IMR-90 (cell line): Measurements from ENCODE around the gene SCAMP2. TPM values are rescaled to one million over a fixed set of nuclear protein-coding genes. Genes with fewer than 3 reads are reported as not detected.
A peak's percentile ranks its signal among the peaks of the same experiment; 100 is the strongest.

Source experiments
- ATAC-seq: fragments of 200-7000 bp; cut with Tn5 transposase; 2 replicates; pipeline ENCODE4 v1.9.1; 2020; ENCODE audit warnings: low read depth, mild to moderate bottlenecking, moderate library complexity
- BruUV-seq: library from RNA; stranded (reverse); fragments of 400-500 nt; replicated peaks from 2 replicates; lab custom pipeline; 2021; lab: Mats Ljungman, UMichigan
- CTCF ChIA-PET: fragments of 300-600 bp; formaldehyde crosslinking; extraction: SDS; loops from one replicate; lab custom pipeline; 2021; ENCODE audit warnings: antibody characterized with exemption; lab: Yijun Ruan, JAX
- POLR2A ChIA-PET: fragments of 300-600 bp; sonication (Branson Sonifier 250); formaldehyde crosslinking; loops from one replicate; lab custom pipeline; 2022; ENCODE audit warnings: antibody characterized with exemption; ENCODE audit not compliant: unreplicated experiment; lab: Charles Lee
- DNase-seq: peaks from one replicate; pipeline ENCODE4 v3.0.0; 2013
- H2AFZ ChIP-seq: replicated peaks from 2 replicates; pipeline ENCODE3; 2013; ENCODE audit warnings: low read length, mild to moderate bottlenecking; ENCODE audit not compliant: poor library complexity
- H2AK5ac ChIP-seq: 2 replicates; pipeline ENCODE4 v1.6.1; 2013; ENCODE audit warnings: low read depth, low read length, inconsistent platforms
- H2AK9ac ChIP-seq: replicated peaks from 2 replicates; pipeline ENCODE3; 2013; ENCODE audit warnings: mild to moderate bottlenecking, low read depth, low read length, moderate library complexity; ENCODE audit not compliant: poor library complexity
- H2BK120ac ChIP-seq: 2 replicates; pipeline ENCODE4 v1.6.1; 2013; ENCODE audit warnings: low read depth, low read length, inconsistent platforms
- H2BK15ac ChIP-seq: 3 replicates; pipeline ENCODE4 v1.6.1; 2013; ENCODE audit warnings: low read depth, low read length, inconsistent platforms
- H2BK20ac ChIP-seq: 2 replicates; pipeline ENCODE4 v1.6.1; 2013; ENCODE audit warnings: low read depth, mild to moderate bottlenecking, inconsistent platforms, low read length, moderate library complexity
- H2BK5ac ChIP-seq: 2 replicates; pipeline ENCODE4 v1.6.1; 2013; ENCODE audit warnings: mild to moderate bottlenecking, low read depth, low read length, inconsistent platforms; ENCODE audit not compliant: poor library complexity, severe bottlenecking
- H3K14ac ChIP-seq: replicated peaks from 2 replicates; pipeline ENCODE4 v1.6.1; 2013; ENCODE audit warnings: low read depth, low read length, inconsistent platforms
- H3K18ac ChIP-seq: 2 replicates; pipeline ENCODE4 v1.6.1; 2013; ENCODE audit warnings: low read depth, low read length, control low read depth
- H3K23ac ChIP-seq: 2 replicates; pipeline ENCODE4 v1.6.1; 2013; ENCODE audit warnings: low read depth, low read length, inconsistent platforms
- H3K27ac ChIP-seq: 2 replicates; pipeline ENCODE4 v1.5.1; 2013; ENCODE audit warnings: mild to moderate bottlenecking, control low read depth, low read length; ENCODE audit not compliant: insufficient read depth
- H3K27me3 ChIP-seq: 2 replicates; pipeline ENCODE4 v1.6.1; 2013; ENCODE audit warnings: low read length; ENCODE audit not compliant: control insufficient read depth, insufficient read depth
- H3K36me3 ChIP-seq: 2 replicates; pipeline ENCODE4 v1.6.1; 2013; ENCODE audit warnings: low read length, mixed read lengths; ENCODE audit not compliant: control insufficient read depth, insufficient read depth
- H3K4ac ChIP-seq: 2 replicates; pipeline ENCODE4 v1.6.1; 2013; ENCODE audit warnings: low read depth, low read length, inconsistent platforms
- H3K4me1 ChIP-seq: 2 replicates; pipeline ENCODE4 v1.6.1; 2013; ENCODE audit warnings: low read length, mixed read lengths; ENCODE audit not compliant: control insufficient read depth, insufficient read depth
- H3K4me2 ChIP-seq: 2 replicates; pipeline ENCODE4 v1.6.1; 2013; ENCODE audit warnings: low read depth, mild to moderate bottlenecking, control low read depth, low read length, moderate library complexity
- H3K4me3 ChIP-seq: 2 replicates; pipeline ENCODE4 v1.5.1; 2013; ENCODE audit warnings: low read depth, mild to moderate bottlenecking, control low read depth, low read length, moderate library complexity; ENCODE audit not compliant: insufficient read depth
- H3K56ac ChIP-seq: 2 replicates; pipeline ENCODE4 v1.6.1; 2013; ENCODE audit warnings: low read length, inconsistent platforms; ENCODE audit not compliant: insufficient read depth; ENCODE audit errors: extremely low read depth
- H3K79me1 ChIP-seq, 2 experiments: 2 replicates each; pipeline ENCODE4 v1.6.1; 2013; ENCODE audit warnings: low read length in 2 of 2, inconsistent platforms in 1 of 2, low read depth in 1 of 2
- H3K9ac ChIP-seq: 2 replicates; pipeline ENCODE4 v1.6.1; 2013; ENCODE audit warnings: low read depth, low read length, control low read depth
- H3K9me1 ChIP-seq: 2 replicates; pipeline ENCODE4 v1.6.1; 2013; ENCODE audit warnings: low read length, inconsistent platforms; ENCODE audit not compliant: insufficient read depth
- H3K9me3 ChIP-seq: 2 replicates; pipeline ENCODE4 v1.6.1; 2013; ENCODE audit warnings: low read length; ENCODE audit not compliant: control insufficient read depth, insufficient read depth
- H4K20me1 ChIP-seq: 2 replicates; pipeline ENCODE4 v1.6.1; 2013; ENCODE audit warnings: low read length, inconsistent platforms; ENCODE audit not compliant: insufficient read depth
- H4K5ac ChIP-seq: 2 replicates; pipeline ENCODE4 v1.6.1; 2013; ENCODE audit warnings: mild to moderate bottlenecking, low read depth, low read length, control low read depth
- H4K8ac ChIP-seq, 2 experiments: 2 replicates each; pipeline ENCODE4 v1.6.1; 2013; ENCODE audit warnings: low read depth in 2 of 2, low read length in 2 of 2, control low read depth in 1 of 2, inconsistent platforms in 1 of 2
- H4K91ac ChIP-seq: 2 replicates; pipeline ENCODE4 v1.6.1; 2013; ENCODE audit warnings: low read depth, low read length, inconsistent platforms; ENCODE audit not compliant: insufficient read depth
- BHLHE40 ChIP-seq: fragments of 150-350 bp; IDR thresholded peaks from 2 replicates; pipeline ENCODE4 v1.6.1; 2016; ENCODE audit warnings: mild to moderate bottlenecking, low read depth, low read length
- CHD1 ChIP-seq: IDR thresholded peaks from 2 replicates; pipeline ENCODE4 v1.6.1; 2012; ENCODE audit warnings: low read depth, low read length, improper control_type of control experiment
- CTCF ChIP-seq: conservative IDR thresholded peaks from 2 replicates; pipeline ENCODE4 v1.5.1; 2012; ENCODE audit warnings: mild to moderate bottlenecking, low read depth, low read length, improper control_type of control experiment
- ELK1 ChIP-seq: fragments of 150-350 bp; IDR thresholded peaks from 2 replicates; pipeline ENCODE4 v1.6.1; 2016; ENCODE audit warnings: low read depth, mild to moderate bottlenecking, low read length, moderate library complexity, borderline replicate concordance
- FOS ChIP-seq: fragments of 150-350 bp; IDR thresholded peaks from 2 replicates; pipeline ENCODE4 v1.6.1; 2016; ENCODE audit warnings: low read depth, low read length
- MAFK ChIP-seq: IDR thresholded peaks from 2 replicates; pipeline ENCODE4 v1.6.1; 2012; ENCODE audit warnings: low read depth, low read length, improper control_type of control experiment
- MAZ ChIP-seq: IDR thresholded peaks from 2 replicates; pipeline ENCODE4 v1.6.1; 2012; ENCODE audit warnings: low read depth, mild to moderate bottlenecking, low read length, improper control_type of control experiment, moderate library complexity, borderline replicate concordance
- MXI1 ChIP-seq: IDR thresholded peaks from 2 replicates; pipeline ENCODE4 v1.6.1; 2012; ENCODE audit warnings: low read depth, mild to moderate bottlenecking, low read length, moderate library complexity, borderline replicate concordance
- NFE2L2 ChIP-seq: fragments of 150-350 bp; IDR thresholded peaks from 2 replicates; pipeline ENCODE4 v1.6.1; 2016; ENCODE audit warnings: low read depth, mild to moderate bottlenecking, low read length
- POLR2A ChIP-seq: IDR thresholded peaks from 2 replicates; pipeline ENCODE4 v1.6.1; 2012; ENCODE audit warnings: mild to moderate bottlenecking, low read depth, low read length
- RAD21 ChIP-seq: IDR thresholded peaks from 2 replicates; pipeline ENCODE4 v1.6.1; 2012; ENCODE audit warnings: low read length, improper control_type of control experiment
- RFX5 ChIP-seq: IDR thresholded peaks from 2 replicates; pipeline ENCODE4 v1.8.0; 2012; ENCODE audit warnings: low read depth, mild to moderate bottlenecking, low read length, moderate library complexity
- SMC3 ChIP-seq: fragments of 150-350 bp; IDR thresholded peaks from 2 replicates; pipeline ENCODE4 v1.6.1; 2016; ENCODE audit warnings: low read depth, mild to moderate bottlenecking, antibody characterized with exemption, low read length, moderate library complexity
- USF2 ChIP-seq: fragments of 150-350 bp; IDR thresholded peaks from 2 replicates; pipeline ENCODE4 v1.6.1; 2017; ENCODE audit warnings: mild to moderate bottlenecking, antibody characterized with exemption, low read length, low read depth
- WGBS, 2 experiments: methylation state at CpG; one replicate each; pipeline versions ENCODE4 v1.1.5 to v1.1.7; 2013; ENCODE audit warnings: missing lambda C conversion rate in 2 of 2; ENCODE audit not compliant: insufficient read length in 1 of 2; ENCODE audit errors: extremely low coverage in 2 of 2; 5-methylcytosine and 5-hydroxymethylcytosine counted together
- dilution Hi-C: fragments of 300-500 bp; cut with HindIII; formaldehyde crosslinking; loops from one replicate; pipeline ENCODE4 v1.14.3; 2018; ENCODE audit warnings: low sequenced_read_pairs; ENCODE audit not compliant: unreplicated experiment
- in situ Hi-C: fragments of 300-500 bp; cut with MboI; formaldehyde crosslinking; loops from 3 replicates; pipeline ENCODE4 v1.14.3; 2019; ENCODE audit warnings: low sequenced_read_pairs, inconsistent platforms, mixed read lengths
- intact Hi-C: fragments of 100-400 bp; cut with micrococcal nuclease; formaldehyde crosslinking; loops from 2 replicates; pipeline ENCODE4 v1.10.0; 2022
- polyA plus RNA-seq, 3 experiments: library from polyadenylated mRNA; depleted of rRNA; stranded (reverse); fragments of >200 nt; gene quantifications; 2 replicates each; pipeline ENCODE4 v1.2.3, GENCODE V29; 2012; ENCODE audit warnings: low replicate concordance in 1 of 3
- total RNA-seq: library from RNA; depleted of rRNA; stranded (reverse); fragments of >200 nt; gene quantifications from 2 replicates; pipeline ENCODE4 v1.2.3, GENCODE V29; 2012

The SCAMP2 gene
- total and polyA plus RNA-seq, 2 of the 4 experiments (the other 2 are of a cell fraction), result 25.8 to 111 TPM

- H3K4me2 ChIP-seq, result no peak overlapping the region
- CTCF ChIA-PET, result interaction anchor here (0.9 kb wide), 1 partner anchor 65 kb away, joined by 5 read pairs; no protein-coding TSS in a partner anchor
- H2BK120ac ChIP-seq, result no peak overlapping the region
- no peak overlapping the region for H3K18ac ChIP-seq
- no peak overlapping the region for H3K9ac ChIP-seq
- no peak overlapping the region for H4K5ac ChIP-seq
- H3K14ac ChIP-seq, result no peak overlapping the region
- POLR2A ChIA-PET, result no interaction called here
- H3K79me1 ChIP-seq, result no peaks in the 10 kb centered on the region
- H3K36me3 ChIP-seq, result peaks cover 3% of the 10 kb centered on the region; the same call in 1 of the 2 replicates
- no peak overlapping the region for H2AFZ ChIP-seq
- no peak overlapping the region for H2BK5ac ChIP-seq
- no TSS peak for BruUV-seq
- H2BK15ac ChIP-seq, result no peak overlapping the region
- H4K8ac ChIP-seq, result no peak overlapping the region
- H3K27ac ChIP-seq, result no peak overlapping the region
- H2AK5ac ChIP-seq, result no peak overlapping the region
- no peak overlapping the region for H2BK20ac ChIP-seq
- TF ChIP-seq SMC3, result peak; percentile 71
- no peak for TF ChIP-seq USF2
- peak; percentile 65 for TF ChIP-seq RAD21
- TF ChIP-seq CTCF, result peak; percentile 73
- TF ChIP-seq ELK1, result no peak
- no peak for TF ChIP-seq MAFK
- TF ChIP-seq BHLHE40, result no peak
- no peak for TF ChIP-seq NFE2L2
- TF ChIP-seq FOS, result no peak
- TF ChIP-seq MXI1, result no peak
- no peak for TF ChIP-seq CHD1
- TF ChIP-seq RFX5, result no peak
- no peak for TF ChIP-seq POLR2A
- no peak for TF ChIP-seq MAZ
- no peak overlapping the region for H2AK9ac ChIP-seq
- in situ Hi-C loops, result no loop called here
- ATAC-seq, result peak; percentile 90
- no peaks in the 10 kb centered on the region; the same call in 1 of the 2 replicates for H3K27me3 ChIP-seq
- H3K23ac ChIP-seq, result no peak overlapping the region
- peak; percentile 36 for DNase-seq
- no peaks in the 10 kb centered on the region for H3K9me1 ChIP-seq
- dilution Hi-C loops, result no loop called here
- no peak overlapping the region for H3K4me3 ChIP-seq
- intact Hi-C loops, result loop anchor here (1.0 kb wide), 1 partner anchor 65 kb away; no protein-coding TSS in a partner anchor
- no peak overlapping the region for H4K91ac ChIP-seq
- H3K4me1 ChIP-seq, result no peaks in the 10 kb centered on the region
- H3K56ac ChIP-seq, result no peak overlapping the region
- no peaks in the 10 kb centered on the region for H4K20me1 ChIP-seq
- H3K4ac ChIP-seq, result no peak overlapping the region
- no CpG with 5 or more reads among the region's 5 CpGs for WGBS, 2 experiments
- H3K9me3 ChIP-seq, result no peaks in the 10 kb centered on the region
Observed at GRCh38 chr15:74835312-74835823, 37.8 kb downstream of the SCAMP2 start.
